HG03342 (cell line): ENCODE measurements around the gene EPS8.
"Not testable (repeated sequence)": the region's sequence is repeated elsewhere in the genome, so short reads cannot be mapped to it uniquely, and the experiment has no call there.

ENCODE experiments used
- ATAC-seq: cut with Tn5 transposase; IDR thresholded peaks from one replicate; pipeline ENCODE4 v1.9.1; 2021; ENCODE audit warnings: mild to moderate bottlenecking, moderate library complexity; ENCODE audit not compliant: unreplicated experiment

Gene EPS8

DNA sequence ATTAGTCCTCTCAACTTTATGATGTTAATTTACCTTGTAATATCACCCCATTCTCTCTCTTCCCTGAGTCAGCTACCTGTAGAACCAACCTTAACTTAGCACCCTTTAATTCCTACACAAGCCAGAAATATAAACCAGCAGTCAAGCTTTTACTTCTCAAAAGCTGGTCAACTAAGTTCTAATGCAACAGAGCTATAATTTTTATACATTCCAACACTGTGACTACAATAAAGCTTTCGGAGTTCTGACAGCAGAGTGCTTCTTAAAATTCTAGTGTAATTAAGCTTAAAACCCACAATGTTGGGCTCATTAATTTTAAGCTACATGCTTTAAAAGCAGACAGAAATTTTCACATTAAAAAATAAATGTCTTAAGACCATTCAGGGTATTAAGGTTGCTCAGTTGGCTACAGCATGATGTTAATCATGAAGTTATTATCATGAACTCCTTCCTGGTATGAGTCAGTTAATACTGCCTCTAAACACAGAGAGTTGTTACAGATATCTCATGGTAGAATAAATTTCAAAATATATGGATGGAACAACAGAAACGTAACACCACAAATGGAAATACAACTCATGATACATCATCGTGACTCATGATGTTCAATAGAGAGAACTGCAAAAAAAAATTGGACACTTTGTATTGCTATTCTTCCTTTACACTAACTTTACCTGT, 126.7 kb downstream of the EPS8 start:
- ATAC-seq = no peak

DNA sequence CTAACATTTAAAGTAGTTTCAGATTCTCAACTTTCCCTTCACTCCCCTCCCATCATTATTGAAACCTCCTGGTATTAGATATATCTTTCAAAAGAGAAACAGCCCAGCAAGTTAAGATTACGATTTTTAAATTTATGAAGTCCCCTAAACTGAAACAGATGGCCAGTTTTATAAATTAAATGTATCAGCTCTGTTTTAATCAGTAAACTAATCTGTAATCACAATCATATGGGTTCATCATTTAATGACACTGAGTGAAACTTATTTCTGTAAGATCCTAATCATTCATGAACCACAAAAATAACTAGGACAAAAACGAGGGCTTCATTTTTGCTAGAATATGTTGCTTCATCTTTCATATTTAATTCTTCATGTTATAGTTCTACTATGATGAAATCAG, 137.8 kb downstream of the EPS8 start:
- no peak for ATAC-seq

DNA sequence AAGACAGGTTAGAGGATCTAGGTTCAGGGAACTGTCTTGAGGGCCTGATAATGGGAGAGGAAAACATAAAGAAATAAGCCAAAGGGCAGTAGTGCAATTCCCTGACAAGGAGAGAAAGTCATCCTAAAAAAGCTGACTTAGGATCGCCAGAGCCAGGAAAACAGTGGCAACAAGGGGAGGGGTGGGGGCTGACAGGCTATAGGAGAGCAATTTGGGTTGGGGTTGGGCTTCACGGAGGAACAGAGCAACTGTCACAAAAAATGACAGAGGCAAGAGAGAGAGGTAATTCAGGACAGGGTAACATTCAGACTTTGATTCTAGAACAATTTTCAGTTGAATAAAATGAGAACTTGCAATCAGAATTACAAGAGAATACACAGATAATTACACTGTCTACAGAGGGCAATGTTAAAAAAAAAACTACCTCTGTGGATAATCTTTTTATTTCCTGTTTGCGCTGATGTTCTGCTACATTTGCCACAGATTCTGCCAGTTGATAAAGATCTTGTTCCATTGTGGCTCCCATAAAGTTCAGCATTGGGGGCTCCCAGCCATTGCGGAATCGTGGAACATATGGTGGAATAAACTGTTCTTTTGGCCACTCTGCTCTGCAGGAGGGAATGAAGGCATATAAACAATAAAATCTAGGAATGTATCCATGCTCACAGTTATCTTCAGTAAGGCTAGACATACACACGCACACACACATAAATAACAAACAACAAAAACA, 138.6 kb downstream of the EPS8 start:
- ATAC-seq = no peak

DNA sequence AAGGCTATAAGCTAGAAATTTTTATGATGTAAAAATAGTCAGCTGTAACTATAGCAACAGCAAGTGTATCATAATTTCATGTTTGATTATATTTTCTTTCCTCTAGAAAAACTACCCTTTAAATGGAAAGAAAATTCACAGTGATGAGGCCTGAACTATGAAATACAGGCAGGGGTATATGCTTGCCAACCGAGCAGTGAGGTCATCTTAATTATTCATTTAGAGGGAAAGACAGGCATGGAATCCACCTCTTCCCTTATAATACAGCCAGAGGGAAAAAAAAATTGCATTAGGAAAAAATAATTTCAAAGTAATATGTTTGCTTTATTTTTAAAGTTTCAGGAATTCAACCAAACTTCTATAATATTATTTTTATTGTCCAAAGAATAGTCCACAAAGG, 139.8 kb downstream of the EPS8 start:
- no peak for ATAC-seq

- ATAC-seq = no peak
Observed at GRCh38 chr12:15648558-15648957, 140.6 kb downstream of the EPS8 start.

DNA sequence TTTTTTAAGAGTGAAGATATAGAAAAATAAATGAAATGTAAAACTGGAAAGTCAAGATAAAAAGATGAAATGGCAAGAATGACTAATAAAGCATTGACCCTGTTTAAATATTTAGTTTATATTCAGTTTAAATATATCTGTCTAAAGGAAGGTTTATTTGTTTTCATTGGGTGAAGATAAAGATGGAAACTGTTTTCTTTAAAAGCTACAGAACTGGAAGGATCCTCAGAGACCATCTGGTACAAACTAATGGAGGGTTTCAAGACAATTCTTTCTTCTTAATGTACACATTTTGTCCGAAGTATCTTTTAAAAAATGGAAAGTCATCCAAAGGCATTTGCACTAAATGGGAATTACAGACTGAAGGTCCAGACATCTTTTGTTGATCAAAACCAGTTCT, 142.6 kb downstream of the EPS8 start:
- ATAC-seq = no peak

GRCh38 chr12:15644700-15645099, 144.5 kb downstream of the EPS8 start:
- no peak for ATAC-seq

DNA sequence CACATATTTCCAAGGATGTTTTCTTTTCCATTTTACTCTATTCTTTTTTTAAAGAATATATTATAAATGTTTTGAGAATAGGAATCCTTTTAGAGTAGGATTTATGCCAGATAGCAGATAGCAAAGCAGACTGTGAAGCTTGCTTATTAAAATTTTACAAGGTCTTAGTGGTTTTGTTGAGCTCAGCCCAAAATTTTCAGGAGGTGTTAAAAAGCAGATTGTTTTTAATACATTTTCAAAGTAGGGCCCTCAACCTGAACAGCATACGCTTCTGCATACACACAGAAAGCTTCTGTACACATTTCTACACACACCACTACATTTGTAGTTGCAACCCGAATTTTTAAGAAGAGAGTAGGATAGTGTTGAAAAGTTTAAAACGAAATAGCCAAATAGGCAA, 151.0 kb downstream of the EPS8 start:
- no peak for ATAC-seq

GRCh38 chr12:15636060-15636890, 152.9 kb downstream of the EPS8 start:
- no peak for ATAC-seq

GRCh38 chr12:15634010-15634683, 155.0 kb downstream of the EPS8 start:
- ATAC-seq = no peak

DNA sequence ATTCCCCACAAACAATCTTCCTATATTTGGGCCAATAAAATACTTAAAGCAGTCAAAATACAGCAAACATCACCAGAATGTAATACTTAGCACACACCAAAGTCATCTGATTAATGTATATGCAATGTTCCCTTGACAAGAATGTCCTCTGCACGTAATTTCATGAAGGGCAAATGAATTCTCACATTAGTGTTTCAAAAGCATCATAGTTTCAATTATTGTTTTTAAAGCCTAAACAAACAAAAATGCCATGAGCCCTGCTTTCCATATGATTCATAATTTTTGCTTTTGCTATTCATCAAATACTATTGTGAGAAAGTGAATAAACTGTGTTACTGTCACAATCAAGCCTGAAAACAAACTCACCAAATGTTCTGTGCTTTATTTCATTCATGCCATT, 156.0 kb downstream of the EPS8 start:
- no peak for ATAC-seq

DNA sequence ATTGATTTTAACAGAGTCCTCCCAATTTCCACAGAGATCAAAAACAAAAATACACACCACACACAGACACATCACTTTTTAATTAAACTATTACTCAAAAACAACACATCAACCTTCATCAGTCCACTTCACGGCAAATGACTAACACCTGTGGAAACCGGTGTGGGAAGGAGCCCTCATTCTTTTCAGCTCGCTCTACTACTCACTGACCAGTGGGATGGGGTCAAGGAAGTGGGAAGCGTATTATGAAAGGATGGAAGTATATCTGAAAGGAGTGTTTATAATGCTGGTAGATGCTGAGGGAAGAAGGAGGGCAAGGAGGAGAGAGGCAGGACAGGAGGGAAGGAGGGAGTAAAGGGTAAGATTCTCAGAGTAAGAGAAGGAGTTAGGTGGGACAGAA, 156.5 kb downstream of the EPS8 start:
- no peak for ATAC-seq

GRCh38 chr12:15631007-15631715, 158.0 kb downstream of the EPS8 start:
- no peak for ATAC-seq

- ATAC-seq = no peak
Observed at GRCh38 chr12:15629761-15630160, 159.4 kb downstream of the EPS8 start.

GRCh38 chr12:15629108-15629507, 160.1 kb downstream of the EPS8 start:
- ATAC-seq = peak; percentile 73

GRCh38 chr12:15627995-15628945, 160.9 kb downstream of the EPS8 start:
- no peak for ATAC-seq

GRCh38 chr12:15625075-15625474, 164.1 kb downstream of the EPS8 start:
- no peak for ATAC-seq

GRCh38 chr12:15620741-15621539, 168.2 kb downstream of the EPS8 start:
- ATAC-seq = no peak

DNA sequence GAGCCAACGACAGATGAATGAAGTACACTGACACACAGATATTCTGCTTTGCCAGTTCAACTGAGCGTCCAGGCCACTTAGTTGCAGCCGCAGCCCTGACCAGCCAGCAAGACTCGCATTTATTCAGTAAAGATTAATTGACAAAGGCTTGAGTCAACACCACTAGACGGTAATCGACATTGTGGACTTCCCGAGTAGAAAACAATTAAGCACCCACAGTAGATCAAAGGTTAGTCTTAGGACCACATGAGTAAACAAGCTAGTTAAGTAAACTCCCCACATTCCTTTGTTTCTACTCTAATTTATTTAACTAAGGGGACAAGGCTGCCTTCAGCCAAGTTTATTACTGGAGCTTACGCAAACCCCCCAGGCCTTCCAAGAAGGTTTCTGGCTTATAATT, 172.7 kb downstream of the EPS8 start:
- ATAC-seq = not testable (repeated sequence)
